ENCODE results near the gene GDA.

- TF ChIP-seq TAF1 (IDR thresholded peaks at IDR 0.05; ENCODE audit: low read depth) (no peak), NFIC (IDR thresholded peaks at IDR 0.05) (no peak)
These were observed 1.4 kb downstream of the GDA start for GRCh38 chr9:72150661-72151060.
